HepG2 (cell line): Measurements from ENCODE around the gene SLC43A3. TPM values are rescaled to one million over a fixed set of nuclear protein-coding genes. Genes with fewer than 3 reads are reported as not detected.
A peak's percentile ranks its signal among the peaks of the same experiment; 100 is the strongest.

Experiments
- BRD4 ChIP-seq: sonication (generic); formaldehyde crosslinking; IDR thresholded peaks from 2 replicates; pipeline ENCODE4 v1.4.0; 2020; ENCODE audit warnings: missing genetic modification reagents
- CEBPG ChIP-seq: IDR thresholded peaks from 2 replicates; pipeline ENCODE4 v1.6.1; 2016
- CENPT ChIP-seq: sonication (generic); formaldehyde crosslinking; IDR thresholded peaks from 2 replicates; pipeline ENCODE4 v1.8.0; 2022; ENCODE audit warnings: low read depth, mild to moderate bottlenecking, moderate library complexity, missing genetic modification reagents
- CREB1 ChIP-seq, 2 experiments: fragments of 450-650 bp in 1 of 2; IDR thresholded peaks; 2 replicates each; pipeline ENCODE4 v1.6.1; 2016 to 2017; ENCODE audit warnings: control low read depth in 1 of 2, mild to moderate bottlenecking in 1 of 2, missing compliant biosample characterization in 1 of 2, missing genetic modification characterization in 1 of 2
- ELF3 ChIP-seq: IDR thresholded peaks from 2 replicates; pipeline ENCODE4 v1.6.1; 2016; ENCODE audit warnings: missing genetic modification reagents, missing compliant biosample characterization
- GFI1 ChIP-seq: sonication (generic); formaldehyde crosslinking; IDR thresholded peaks from 2 replicates; pipeline ENCODE4 v1.5.0; 2020; ENCODE audit warnings: missing genetic modification reagents, mild to moderate bottlenecking, borderline replicate concordance
- HMGA1 ChIP-seq: sonication (generic); formaldehyde crosslinking; conservative IDR thresholded peaks from 2 replicates; pipeline ENCODE4 v1.4.0; 2020; ENCODE audit warnings: missing genetic modification reagents
- HNRNPK ChIP-seq: fragments of 200-400 bp; formaldehyde crosslinking; IDR thresholded peaks from 2 replicates; pipeline ENCODE4 v1.6.1; 2018; ENCODE audit warnings: low read length, low read depth, moderate library complexity, mild to moderate bottlenecking; ENCODE audit not compliant: poor library complexity, severe bottlenecking
- IRX3 ChIP-seq: sonication (generic); formaldehyde crosslinking; IDR thresholded peaks from 2 replicates; pipeline ENCODE4 v1.8.1; 2023; ENCODE audit warnings: mild to moderate bottlenecking, low read depth, missing genetic modification reagents, borderline replicate concordance
- KLF11 ChIP-seq: IDR thresholded peaks from 2 replicates; pipeline ENCODE4 v1.6.1; 2016; ENCODE audit warnings: missing compliant biosample characterization
- KLF13 ChIP-seq: sonication (generic); formaldehyde crosslinking; IDR thresholded peaks from 2 replicates; pipeline ENCODE4 v1.4.0; 2020; ENCODE audit warnings: mild to moderate bottlenecking, missing genetic modification reagents
- MAF1 ChIP-seq: sonication (generic); formaldehyde crosslinking; IDR thresholded peaks from 2 replicates; pipeline ENCODE4 v1.5.0; 2020; ENCODE audit warnings: missing genetic modification reagents, borderline replicate concordance
- MIER2 ChIP-seq: IDR thresholded peaks from 2 replicates; pipeline ENCODE4 v1.6.1; 2016; ENCODE audit warnings: missing biosample characterization, missing genetic modification reagents
- NCOR1 ChIP-seq: fragments of 200-600 bp; sonication (generic); IDR thresholded peaks from 2 replicates; pipeline ENCODE4 v1.7.0; 2017; ENCODE audit warnings: antibody characterized with exemption, low read length, borderline replicate concordance
- NR2F1 ChIP-seq, 2 experiments: fragments of 450-650 bp in 1 of 2; formaldehyde crosslinking in 1 of 2; IDR thresholded peaks; 2 replicates each; pipeline versions ENCODE4 v1.5.0 to v1.6.1; 2016 to 2020; ENCODE audit warnings: mild to moderate bottlenecking in 1 of 2, missing compliant biosample characterization in 1 of 2, missing genetic modification reagents in 1 of 2, moderate library complexity in 1 of 2
- PHF20 ChIP-seq: sonication (generic); formaldehyde crosslinking; IDR thresholded peaks from 2 replicates; pipeline ENCODE4 v1.5.0; 2020; ENCODE audit warnings: mild to moderate bottlenecking, missing genetic modification reagents
- RXRB ChIP-seq: IDR thresholded peaks from 2 replicates; pipeline ENCODE4 v1.6.1; 2016; ENCODE audit warnings: borderline replicate concordance, missing genetic modification reagents, missing compliant biosample characterization
- SRSF4 ChIP-seq: fragments of 200-400 bp; formaldehyde crosslinking; IDR thresholded peaks from one replicate; pipeline ENCODE4 v1.6.1; 2018; ENCODE audit warnings: mild to moderate bottlenecking, low read depth, low read length, moderate library complexity; ENCODE audit not compliant: poor library complexity, severe bottlenecking
- ZEB1 ChIP-seq: IDR thresholded peaks from 2 replicates; pipeline ENCODE4 v1.6.1; 2012; ENCODE audit warnings: mild to moderate bottlenecking, low read depth, inconsistent platforms; ENCODE audit not compliant: insufficient replicate concordance
- ZKSCAN5 ChIP-seq: sonication (generic); formaldehyde crosslinking; IDR thresholded peaks from 2 replicates; pipeline ENCODE4 v1.5.1; 2020; ENCODE audit warnings: mild to moderate bottlenecking, missing genetic modification reagents
- ZNF460 ChIP-seq: sonication (generic); formaldehyde crosslinking; IDR thresholded peaks from 2 replicates; pipeline ENCODE4 v1.5.1; 2020; ENCODE audit warnings: missing genetic modification reagents, mild to moderate bottlenecking, borderline replicate concordance
- ZSCAN20 ChIP-seq: sonication (generic); formaldehyde crosslinking; IDR thresholded peaks from 2 replicates; pipeline ENCODE4 v1.4.0; 2020; ENCODE audit warnings: missing genetic modification reagents, mild to moderate bottlenecking, borderline replicate concordance
- ZSCAN22 ChIP-seq: sonication (generic); formaldehyde crosslinking; IDR thresholded peaks from 2 replicates; pipeline ENCODE4 v1.4.0; 2020; ENCODE audit warnings: mild to moderate bottlenecking, missing genetic modification reagents
- polyA plus RNA-seq, 8 experiments: library from polyadenylated mRNA; depleted of rRNA in 3 of 8; stranded (reverse) in 7 of 8; unstranded in 1 of 8; fragments of >200 nt; fragmentation: Illumina TruSeq in 4 of 8; extraction: Trizol in 4 of 8; gene quantifications; 2 replicates each; pipeline versions ENCODE4 v1.2.1 to v1.2.3, GENCODE V29; 2011 to 2016; ENCODE audit warnings: low read depth in 4 of 8, missing spikeins in 1 of 8, mixed read lengths in 1 of 8; ENCODE audit not compliant: insufficient read depth in 1 of 8
- total RNA-seq, 5 experiments: library from RNA; depleted of rRNA; stranded (reverse); fragments of >200 nt; fragmentation: Illumina TruSeq; extraction: Trizol; gene quantifications; 2 replicates each; pipeline ENCODE4 v1.2.3, GENCODE V29; 2016; ENCODE audit warnings: low read depth in 1 of 5
- TF ChIP-seq, protein P1 (sequence below): sonication (generic); formaldehyde crosslinking; IDR thresholded peaks from 2 replicates; pipeline ENCODE4 v1.4.0; 2020; ENCODE audit warnings: mild to moderate bottlenecking, missing genetic modification reagents
- TF ChIP-seq, protein P2 (sequence below): sonication (generic); formaldehyde crosslinking; IDR thresholded peaks from 2 replicates; pipeline ENCODE4 v1.5.0; 2020; ENCODE audit warnings: mild to moderate bottlenecking, missing genetic modification reagents, borderline replicate concordance
- TF ChIP-seq, protein P3 (sequence below): sonication (generic); formaldehyde crosslinking; IDR thresholded peaks from 2 replicates; pipeline ENCODE4 v1.4.0; 2020; ENCODE audit warnings: missing genetic modification reagents

The SLC43A3 gene
- total and polyA plus RNA-seq, 2 of the 13 experiments (the other 11 are each of a cell fraction or from before 2014, with no cell fraction given): 2.6 TPM; not detected in 1

DNA sequence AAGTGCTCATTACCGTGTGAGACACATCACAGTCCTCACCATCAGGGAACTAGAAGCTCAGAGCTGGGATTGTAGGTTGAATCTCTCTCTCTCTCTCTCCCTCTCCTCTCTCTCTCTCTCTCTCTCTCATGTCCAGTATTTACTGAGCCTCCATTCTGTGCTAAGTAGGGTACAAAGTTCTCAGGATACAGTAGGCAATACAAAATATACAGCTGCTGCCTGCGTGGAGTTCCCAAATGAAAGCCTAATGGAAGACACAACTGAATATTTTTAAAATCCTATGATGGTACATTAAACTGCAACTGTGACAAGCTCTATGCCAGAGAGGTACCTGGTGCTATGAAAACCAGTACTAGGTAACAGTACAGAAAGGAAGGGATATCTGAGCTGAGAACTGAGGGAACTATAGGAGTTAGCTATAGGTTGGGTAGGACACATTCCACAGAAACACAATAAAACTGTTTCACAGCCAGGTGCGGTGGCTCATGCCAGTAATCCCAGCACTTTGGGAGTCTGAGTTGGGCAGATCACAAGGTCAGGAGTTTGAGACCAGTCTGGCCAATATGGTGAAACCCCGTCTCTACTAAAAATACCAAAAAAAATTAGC is 26.8 kb downstream of the SLC43A3 start (continued):
- peak; percentile 64; the same call in 1 of the 2 replicates for TF ChIP-seq MIER2
- TF ChIP-seq CREB1 (IDR thresholded peaks at IDR 0.05): no peak
- TF ChIP-seq CREB1 (CRISPR knock-in tag; IDR thresholded peaks at IDR 0.05): peak; percentile 49; the same call in 1 of the 2 replicates
- TF ChIP-seq, protein P1, sequence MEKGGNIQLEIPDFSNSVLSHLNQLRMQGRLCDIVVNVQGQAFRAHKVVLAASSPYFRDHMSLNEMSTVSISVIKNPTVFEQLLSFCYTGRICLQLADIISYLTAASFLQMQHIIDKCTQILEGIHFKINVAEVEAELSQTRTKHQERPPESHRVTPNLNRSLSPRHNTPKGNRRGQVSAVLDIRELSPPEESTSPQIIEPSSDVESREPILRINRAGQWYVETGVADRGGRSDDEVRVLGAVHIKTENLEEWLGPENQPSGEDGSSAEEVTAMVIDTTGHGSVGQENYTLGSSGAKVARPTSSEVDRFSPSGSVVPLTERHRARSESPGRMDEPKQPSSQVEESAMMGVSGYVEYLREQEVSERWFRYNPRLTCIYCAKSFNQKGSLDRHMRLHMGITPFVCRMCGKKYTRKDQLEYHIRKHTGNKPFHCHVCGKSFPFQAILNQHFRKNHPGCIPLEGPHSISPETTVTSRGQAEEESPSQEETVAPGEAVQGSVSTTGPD: no peak
- TF ChIP-seq, protein P2, sequence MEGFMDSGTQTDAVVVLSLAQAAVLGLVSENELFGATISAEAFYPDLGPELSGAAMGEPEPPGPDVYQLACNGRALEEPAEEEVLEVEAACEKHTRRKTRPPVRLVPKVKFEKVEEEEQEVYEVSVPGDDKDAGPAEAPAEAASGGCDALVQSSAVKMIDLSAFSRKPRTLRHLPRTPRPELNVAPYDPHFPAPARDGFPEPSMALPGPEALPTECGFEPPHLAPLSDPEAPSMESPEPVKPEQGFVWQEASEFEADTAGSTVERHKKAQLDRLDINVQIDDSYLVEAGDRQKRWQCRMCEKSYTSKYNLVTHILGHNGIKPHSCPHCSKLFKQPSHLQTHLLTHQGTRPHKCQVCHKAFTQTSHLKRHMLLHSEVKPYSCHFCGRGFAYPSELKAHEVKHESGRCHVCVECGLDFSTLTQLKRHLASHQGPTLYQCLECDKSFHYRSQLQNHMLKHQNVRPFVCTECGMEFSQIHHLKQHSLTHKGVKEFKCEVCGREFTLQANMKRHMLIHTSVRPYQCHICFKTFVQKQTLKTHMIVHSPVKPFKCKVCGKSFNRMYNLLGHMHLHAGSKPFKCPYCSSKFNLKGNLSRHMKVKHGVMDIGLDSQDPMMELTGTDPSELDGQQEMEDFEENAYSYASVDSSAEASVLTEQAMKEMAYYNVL (CRISPR knock-in tag): peak; percentile 92
- no peak for TF ChIP-seq PHF20 (CRISPR knock-in tag)
- peak; percentile 44; the same call in 1 of the 2 replicates for TF ChIP-seq ELF3 (CRISPR knock-in tag)
- TF ChIP-seq ZKSCAN5 (CRISPR knock-in tag): no peak
- peak; percentile 68; the same call in 1 of the 2 replicates for TF ChIP-seq GFI1
- TF ChIP-seq ZNF460: no peak
- TF ChIP-seq, protein P3, sequence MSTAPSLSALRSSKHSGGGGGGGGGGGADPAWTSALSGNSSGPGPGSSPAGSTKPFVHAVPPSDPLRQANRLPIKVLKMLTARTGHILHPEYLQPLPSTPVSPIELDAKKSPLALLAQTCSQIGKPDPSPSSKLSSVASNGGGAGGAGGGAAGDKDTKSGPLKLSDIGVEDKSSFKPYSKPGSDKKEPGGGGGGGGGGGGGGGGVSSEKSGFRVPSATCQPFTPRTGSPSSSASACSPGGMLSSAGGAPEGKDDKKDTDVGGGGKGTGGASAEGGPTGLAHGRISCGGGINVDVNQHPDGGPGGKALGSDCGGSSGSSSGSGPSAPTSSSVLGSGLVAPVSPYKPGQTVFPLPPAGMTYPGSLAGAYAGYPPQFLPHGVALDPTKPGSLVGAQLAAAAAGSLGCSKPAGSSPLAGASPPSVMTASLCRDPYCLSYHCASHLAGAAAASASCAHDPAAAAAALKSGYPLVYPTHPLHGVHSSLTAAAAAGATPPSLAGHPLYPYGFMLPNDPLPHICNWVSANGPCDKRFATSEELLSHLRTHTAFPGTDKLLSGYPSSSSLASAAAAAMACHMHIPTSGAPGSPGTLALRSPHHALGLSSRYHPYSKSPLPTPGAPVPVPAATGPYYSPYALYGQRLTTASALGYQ (CRISPR knock-in tag): 0 out of 2 replicates have a peak, but pooled peaks have one; percentile 14
- TF ChIP-seq KLF13 (CRISPR knock-in tag): no peak
- TF ChIP-seq HMGA1 (CRISPR knock-in tag): no peak
- peak; percentile 89 for TF ChIP-seq NCOR1
- no peak for TF ChIP-seq NR2F1 (CRISPR knock-in tag; IDR thresholded peaks at IDR 0.05)
- TF ChIP-seq ZSCAN20 (CRISPR knock-in tag): no peak
- no peak for TF ChIP-seq HNRNPK
- peak; percentile 50 for TF ChIP-seq CEBPG (CRISPR knock-in tag)
- no peak for TF ChIP-seq IRX3 (CRISPR knock-in tag)
- TF ChIP-seq ZSCAN22 (CRISPR knock-in tag): no peak
- no peak for TF ChIP-seq MAF1 (CRISPR knock-in tag)
- peak; percentile 41; the same call in 1 of the 2 replicates for TF ChIP-seq RXRB (CRISPR knock-in tag)
- TF ChIP-seq CENPT (CRISPR knock-in tag): no peak
- no peak for TF ChIP-seq BRD4 (CRISPR knock-in tag)
- TF ChIP-seq ZEB1: no peak
- TF ChIP-seq KLF11 (CRISPR knock-in tag): no peak
- no peak for TF ChIP-seq SRSF4
